ENCODE results near the gene UVSSA. TPM values are rescaled to one million over a fixed set of nuclear protein-coding genes. Genes with fewer than 3 reads are reported as not detected.

The UVSSA gene
- total RNA-seq, 1 experiment from 2014 or later, result 40.4 TPM

- no peak for DNase-seq (ENCODE audit: low spot score)
- ATAC-seq, result no peak
- ChIA-PET POLR2A (no interaction called here), CTCF (interaction anchor here (1.0 to 2.6 kb wide), 4 partner anchors 9 to 265 kb away, joined by 3 to 38 read pairs (median 6); no protein-coding TSS in a partner anchor)
- Mint-ChIP-seq H3K27me3 (ENCODE audit: low read depth) (no peaks in the 10 kb centered on the region), H3K4me1 (peaks cover 11% of the 10 kb centered on the region), H3K27ac (no peak overlapping the region), H3K36me3 (peaks cover 3% of the 10 kb centered on the region; the same call in 1 of the 2 replicates), H3K9me3 (no peaks in the 10 kb centered on the region), H3K4me3 (no peak overlapping the region)
- no peak for TF ChIP-seq ELF4 (CRISPR knock-in tag; IDR thresholded peaks at IDR 0.05; ENCODE audit: low read depth)
- TF ChIP-seq CTCF (IDR thresholded peaks at IDR 0.05), result no peak
- no peak for TF ChIP-seq MLX (CRISPR knock-in tag; IDR thresholded peaks at IDR 0.05)
- no peak for TF ChIP-seq ZNF532 (CRISPR knock-in tag; IDR thresholded peaks at IDR 0.05; ENCODE audit: borderline replicate concordance)
- no peak for TF ChIP-seq ZMAT4 (CRISPR knock-in tag; IDR thresholded peaks at IDR 0.05)
Measured at GRCh38 chr4:1364217-1364616, 17.2 kb downstream of the UVSSA start.

GRCh38 chr4:1364748-1365147, 17.7 kb downstream of the UVSSA start:
- Mint-ChIP-seq H3K9me3 (no peaks in the 10 kb centered on the region), H3K27ac (no peak overlapping the region), H3K27me3 (ENCODE audit: low read depth) (no peaks in the 10 kb centered on the region), H3K4me3 (no peak overlapping the region), H3K36me3 (peaks cover 3% of the 10 kb centered on the region; the same call in 1 of the 2 replicates), H3K4me1 (peaks cover 11% of the 10 kb centered on the region)
- POLR2A ChIA-PET, result no interaction called here
- CTCF ChIA-PET, result interaction anchor here (1.0 to 2.6 kb wide), 7 partner anchors 10 to 265 kb away, joined by 3 to 38 read pairs (median 5); no protein-coding TSS in a partner anchor
- DNase-seq (ENCODE audit: low spot score) (no peak), ATAC-seq (no peak)
- TF ChIP-seq ZNF416 (CRISPR knock-in tag; IDR thresholded peaks at IDR 0.05) (no peak), TEAD4 (CRISPR knock-in tag; IDR thresholded peaks at IDR 0.05) (no peak), JAZF1 (CRISPR knock-in tag; IDR thresholded peaks at IDR 0.05) (no peak), ZNF532 (CRISPR knock-in tag; IDR thresholded peaks at IDR 0.05; ENCODE audit: borderline replicate concordance) (no peak), IRF2 (CRISPR knock-in tag; IDR thresholded peaks at IDR 0.05; ENCODE audit: borderline replicate concordance, low read depth) (no peak), ARID4B (CRISPR knock-in tag; IDR thresholded peaks at IDR 0.05; ENCODE audit: borderline replicate concordance) (no peak), ZNF423 (CRISPR knock-in tag; IDR thresholded peaks at IDR 0.05) (no peak), JUN (CRISPR knock-in tag; IDR thresholded peaks at IDR 0.05) (no peak), USF1 (CRISPR knock-in tag; IDR thresholded peaks at IDR 0.05) (no peak), TEAD1 (CRISPR knock-in tag; IDR thresholded peaks at IDR 0.05) (no peak), E2F5 (CRISPR knock-in tag; IDR thresholded peaks at IDR 0.05) (no peak), FOXJ3 (CRISPR knock-in tag; IDR thresholded peaks at IDR 0.05; ENCODE audit: borderline replicate concordance) (no peak)
